HG03097 (cell line): ENCODE results near the gene MINDY4.

Experiments
- ATAC-seq: cut with Tn5 transposase; IDR thresholded peaks from one replicate; pipeline ENCODE4 v1.9.1; 2021; ENCODE audit not compliant: unreplicated experiment, low FRiP score

MINDY4 gene

DNA sequence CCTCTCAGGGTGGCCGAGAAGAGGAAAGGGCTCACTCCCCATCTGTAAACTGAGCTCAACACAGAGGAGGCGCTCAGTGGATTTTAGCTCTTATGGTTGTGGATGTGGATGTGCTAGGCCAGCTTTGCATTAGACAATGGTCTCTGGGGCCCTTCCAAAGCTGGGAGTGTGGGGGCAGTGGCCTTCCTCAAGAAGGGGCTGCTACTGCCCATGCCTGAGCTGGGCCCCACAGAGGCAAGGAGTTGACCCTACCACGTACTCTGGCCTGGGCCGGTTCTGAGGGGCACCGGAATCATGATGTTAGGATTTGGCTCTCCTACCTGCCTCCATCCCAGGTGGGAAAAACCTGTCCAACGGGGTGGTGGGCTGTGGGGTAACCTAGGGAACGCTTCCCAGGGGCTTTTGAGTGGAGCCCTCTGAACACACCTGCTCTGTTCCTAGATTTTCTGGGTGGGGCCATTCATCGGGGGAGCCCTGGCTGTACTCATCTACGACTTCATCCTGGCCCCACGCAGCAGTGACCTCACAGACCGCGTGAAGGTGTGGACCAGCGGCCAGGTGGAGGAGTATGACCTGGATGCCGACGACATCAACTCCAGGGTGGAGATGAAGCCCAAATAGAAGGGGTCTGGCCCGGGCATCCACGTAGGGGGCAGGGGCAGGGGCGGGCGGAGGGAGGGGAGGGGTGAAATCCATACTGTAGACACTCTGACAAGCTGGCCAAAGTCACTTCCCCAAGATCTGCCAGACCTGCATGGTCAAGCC lies 152.0 kb downstream of the MINDY4 start:
- ATAC-seq = no peak

DNA sequence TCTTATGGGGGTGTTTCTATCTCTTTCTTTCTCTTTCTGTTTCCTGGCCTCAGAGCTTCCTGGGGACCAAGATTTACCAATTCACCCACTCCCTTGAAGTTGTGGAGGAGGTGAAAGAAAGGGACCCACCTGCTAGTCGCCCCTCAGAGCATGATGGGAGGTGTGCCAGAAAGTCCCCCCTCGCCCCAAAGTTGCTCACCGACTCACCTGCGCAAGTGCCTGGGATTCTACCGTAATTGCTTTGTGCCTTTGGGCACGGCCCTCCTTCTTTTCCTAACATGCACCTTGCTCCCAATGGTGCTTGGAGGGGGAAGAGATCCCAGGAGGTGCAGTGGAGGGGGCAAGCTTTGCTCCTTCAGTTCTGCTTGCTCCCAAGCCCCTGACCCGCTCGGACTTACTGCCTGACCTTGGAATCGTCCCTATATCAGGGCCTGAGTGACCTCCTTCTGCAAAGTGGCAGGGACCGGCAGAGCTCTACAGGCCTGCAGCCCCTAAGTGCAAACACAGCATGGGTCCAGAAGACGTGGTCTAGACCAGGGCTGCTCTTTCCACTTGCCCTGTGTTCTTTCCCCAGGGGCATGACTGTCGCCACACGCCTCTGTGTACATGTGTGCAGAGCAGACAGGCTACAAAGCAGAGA lies 152.7 kb downstream of the MINDY4 start:
- no peak for ATAC-seq

DNA sequence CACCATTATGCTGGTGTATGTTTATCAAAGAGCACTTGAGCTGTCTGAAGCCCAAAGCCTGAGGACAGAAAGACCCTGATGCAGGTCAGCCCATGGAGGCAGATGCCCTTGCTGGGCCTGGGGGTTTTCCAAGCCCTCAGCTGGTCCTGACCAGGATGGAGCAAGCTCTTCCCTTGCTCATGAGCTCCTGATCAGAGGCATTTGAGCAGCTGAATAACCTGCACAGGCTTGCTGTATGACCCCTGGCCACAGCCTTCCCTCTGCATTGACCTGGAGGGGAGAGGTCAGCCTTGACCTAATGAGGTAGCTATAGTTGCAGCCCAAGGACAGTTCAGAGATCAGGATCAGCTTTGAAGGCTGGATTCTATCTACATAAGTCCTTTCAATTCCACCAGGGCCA lies 153.4 kb downstream of the MINDY4 start:
- no peak for ATAC-seq

DNA sequence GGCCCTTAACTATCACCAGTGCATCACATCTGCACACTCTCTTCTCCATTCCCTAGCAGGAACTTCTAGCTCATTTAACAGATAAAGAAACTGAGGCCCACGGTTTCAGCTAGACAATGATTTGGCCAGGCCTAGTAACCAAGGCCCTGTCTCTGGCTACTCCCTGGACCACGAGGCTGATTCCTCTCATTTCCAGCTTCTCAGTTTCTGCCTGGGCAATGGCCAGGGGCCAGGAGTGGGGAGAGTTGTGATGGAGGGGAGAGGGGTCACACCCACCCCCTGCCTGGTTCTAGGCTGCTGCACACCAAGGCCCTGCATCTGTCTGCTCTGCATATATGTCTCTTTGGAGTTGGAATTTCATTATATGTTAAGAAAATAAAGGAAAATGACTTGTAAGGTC lies 153.9 kb downstream of the MINDY4 start:
- no peak for ATAC-seq

DNA sequence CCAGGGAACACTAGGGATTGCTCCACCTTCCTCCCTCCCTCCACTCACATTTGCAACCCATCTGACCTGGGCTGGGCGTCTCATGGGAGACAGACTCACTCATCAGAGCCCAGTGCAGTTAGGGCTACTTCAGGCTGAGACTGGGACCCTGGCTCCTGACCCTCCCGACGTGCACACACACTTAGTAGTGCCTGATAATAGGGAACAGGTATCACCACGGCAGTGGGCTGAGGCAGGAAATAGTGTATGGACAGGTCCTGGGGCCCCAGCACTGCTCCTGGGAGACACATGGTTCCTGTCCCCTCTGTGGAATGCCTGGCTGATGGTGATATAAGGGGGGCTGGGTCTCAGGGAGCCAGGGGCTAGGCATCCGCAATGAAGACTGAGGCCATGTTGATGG lies 154.7 kb downstream of the MINDY4 start:
- ATAC-seq = no peak

DNA sequence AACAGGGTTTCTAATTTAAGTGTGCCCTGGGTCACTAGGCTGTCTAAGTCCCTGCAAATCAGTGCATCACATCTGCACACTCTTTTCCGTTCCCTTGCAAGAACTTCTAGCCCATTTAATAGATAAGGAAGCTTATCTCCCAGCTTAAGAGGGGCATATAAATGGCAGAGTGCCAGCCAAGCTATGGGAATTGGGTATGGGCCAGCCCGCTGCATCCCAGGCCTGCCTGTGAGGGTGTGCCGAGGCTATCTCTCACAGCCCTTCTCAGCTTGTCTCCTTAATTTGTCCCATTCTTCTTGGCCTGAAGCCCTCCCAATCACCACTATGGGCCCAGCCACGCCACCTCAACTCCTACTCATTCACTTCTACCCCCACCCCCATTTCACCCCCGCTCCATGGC lies 155.1 kb downstream of the MINDY4 start:
- ATAC-seq = no peak

DNA sequence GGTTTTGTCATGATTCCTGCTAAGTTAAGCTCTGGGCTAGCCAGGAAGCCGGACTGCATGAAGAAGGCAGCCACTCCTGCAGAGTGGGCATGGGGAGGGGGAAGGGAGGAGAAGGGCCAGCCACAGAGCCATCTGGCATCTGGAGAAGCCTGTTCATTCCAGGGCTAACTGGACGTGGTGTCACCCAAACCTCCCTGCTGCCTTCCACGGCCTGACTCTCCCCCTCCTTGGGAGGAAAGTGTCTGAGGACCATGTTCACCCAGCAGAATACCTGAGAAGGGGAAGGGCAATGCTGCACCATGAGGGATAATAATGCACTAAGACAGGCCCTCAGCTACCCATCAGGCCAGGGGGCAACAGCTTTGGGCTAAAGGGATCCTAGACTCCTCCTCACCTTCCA lies 155.8 kb downstream of the MINDY4 start:
- no peak for ATAC-seq

DNA sequence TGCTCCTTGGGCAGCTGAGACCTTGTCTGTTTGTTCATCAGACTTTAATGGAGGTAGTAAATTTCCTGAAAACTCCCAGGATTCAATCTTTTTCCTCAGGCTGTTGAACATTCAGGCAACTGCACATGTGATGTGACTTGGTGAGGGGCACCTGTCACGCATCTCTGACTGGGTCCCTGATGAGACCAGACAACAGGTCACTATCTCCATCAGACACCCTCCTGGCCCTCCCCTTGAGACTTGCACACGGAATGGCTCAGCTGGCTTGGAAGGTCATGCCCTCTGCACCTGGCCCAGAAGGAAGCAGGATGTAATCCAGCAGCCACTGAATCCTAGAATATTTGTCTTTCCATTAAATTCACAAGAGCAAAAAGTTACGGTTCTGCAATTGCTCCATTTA lies 156.3 kb downstream of the MINDY4 start:
- no peak for ATAC-seq

DNA sequence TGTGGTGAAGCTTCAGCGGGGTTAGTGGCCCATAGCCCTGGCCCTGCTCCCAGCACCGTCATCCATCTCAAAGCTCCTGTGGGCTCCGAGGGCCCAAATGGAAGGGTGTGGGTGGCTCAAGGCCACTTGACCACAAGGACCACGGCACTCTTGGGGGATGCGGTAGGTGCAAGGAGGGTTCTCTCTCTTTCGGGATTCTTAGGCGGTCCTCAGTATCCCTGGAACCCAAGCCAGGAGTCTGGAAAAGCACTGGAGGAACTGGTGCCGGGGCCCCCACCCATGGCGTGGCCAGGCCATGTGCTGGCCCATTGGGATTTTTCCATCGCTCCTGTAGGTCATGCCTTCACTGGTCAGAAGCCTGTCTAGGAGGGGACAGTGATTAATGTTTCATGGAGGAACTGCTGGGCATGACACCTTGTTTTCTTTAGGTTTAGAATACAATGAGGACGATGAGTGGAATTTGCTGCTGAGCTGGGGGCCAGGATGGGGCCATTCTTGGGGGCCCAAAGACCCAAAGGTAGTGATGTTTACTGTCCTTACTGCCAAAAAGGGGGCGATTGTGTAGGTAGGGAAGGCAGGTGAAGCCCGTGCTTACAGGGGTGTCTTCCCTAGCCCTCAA lies 157.1 kb downstream of the MINDY4 start:
- ATAC-seq = no peak

DNA sequence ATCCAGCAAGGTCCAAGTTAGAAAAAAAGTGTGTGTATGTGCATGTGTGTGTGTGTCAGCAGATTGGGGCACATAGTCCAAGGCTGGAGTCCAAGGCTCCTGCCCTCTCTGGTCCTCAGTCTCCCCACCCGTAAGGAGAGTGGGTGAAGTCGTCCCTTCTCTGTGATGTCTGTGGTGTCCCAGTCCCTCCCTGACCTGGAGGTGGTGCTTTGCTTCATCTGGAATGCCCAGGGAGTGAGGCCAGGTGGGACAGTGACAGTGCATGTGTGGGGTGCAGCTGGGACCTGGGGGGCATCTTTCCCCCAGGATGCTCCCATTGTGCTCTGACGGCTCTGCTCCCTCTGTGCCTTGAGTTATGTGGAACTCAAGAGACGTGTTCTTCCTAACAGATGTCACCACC lies 158.5 kb downstream of the MINDY4 start:
- ATAC-seq = no peak

DNA sequence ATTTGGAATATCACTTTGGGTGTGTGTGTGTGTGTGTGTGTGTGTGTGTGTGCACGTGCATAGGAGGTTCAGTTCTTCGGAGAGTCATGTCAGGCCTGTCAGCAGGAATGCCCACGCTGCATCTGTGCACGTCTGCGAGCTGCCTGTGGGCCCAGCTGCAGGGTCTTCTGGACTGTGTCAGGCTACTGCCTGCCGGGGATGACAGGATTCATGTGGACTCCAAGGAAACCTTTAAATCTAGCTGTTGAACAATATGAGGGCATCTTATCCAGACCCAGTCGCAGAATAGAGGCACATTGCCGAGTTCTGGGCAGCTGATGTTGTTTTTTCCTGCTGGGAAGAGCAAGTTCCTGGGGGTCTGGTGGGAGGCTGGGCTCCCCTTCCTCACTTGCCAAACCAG lies 159.4 kb downstream of the MINDY4 start:
- ATAC-seq = no peak

DNA sequence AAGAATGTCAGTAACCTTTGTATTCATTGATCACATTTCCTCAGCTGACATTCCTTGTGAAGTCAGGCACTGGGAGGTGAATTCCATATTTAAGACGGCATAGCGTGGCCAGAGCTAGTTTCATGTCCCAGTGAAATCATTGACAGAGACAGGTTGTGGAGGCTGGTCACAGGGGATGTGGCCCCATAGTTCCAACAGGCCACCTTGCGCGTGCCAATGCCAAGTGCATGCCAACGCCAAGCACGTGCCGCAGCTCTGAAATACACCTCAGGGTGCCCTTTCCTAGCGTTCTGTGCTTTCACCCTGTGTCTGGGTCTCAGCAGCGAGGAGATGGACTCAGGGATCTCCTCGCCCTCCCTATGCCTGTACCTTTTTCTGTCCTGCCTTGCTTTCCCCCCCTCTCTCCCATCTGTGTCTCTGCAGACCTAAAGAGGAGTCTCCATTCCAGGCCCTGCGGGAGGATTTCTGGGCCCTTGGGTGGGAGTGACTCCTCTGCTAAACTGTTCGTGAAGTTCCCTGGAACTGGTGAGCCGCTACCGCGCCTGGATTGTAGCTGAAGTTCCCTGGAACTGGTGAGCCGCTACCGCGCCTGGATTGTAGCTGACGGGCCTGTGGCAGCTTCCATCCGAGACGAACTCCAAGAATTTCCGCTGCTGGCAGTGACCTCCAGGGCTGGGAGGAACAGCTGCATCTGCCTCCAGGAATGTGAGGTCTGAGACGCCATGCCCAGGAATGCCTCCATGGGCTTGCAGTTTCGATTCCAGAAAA lies 160.1 kb downstream of the MINDY4 start:
- ATAC-seq = no peak

DNA sequence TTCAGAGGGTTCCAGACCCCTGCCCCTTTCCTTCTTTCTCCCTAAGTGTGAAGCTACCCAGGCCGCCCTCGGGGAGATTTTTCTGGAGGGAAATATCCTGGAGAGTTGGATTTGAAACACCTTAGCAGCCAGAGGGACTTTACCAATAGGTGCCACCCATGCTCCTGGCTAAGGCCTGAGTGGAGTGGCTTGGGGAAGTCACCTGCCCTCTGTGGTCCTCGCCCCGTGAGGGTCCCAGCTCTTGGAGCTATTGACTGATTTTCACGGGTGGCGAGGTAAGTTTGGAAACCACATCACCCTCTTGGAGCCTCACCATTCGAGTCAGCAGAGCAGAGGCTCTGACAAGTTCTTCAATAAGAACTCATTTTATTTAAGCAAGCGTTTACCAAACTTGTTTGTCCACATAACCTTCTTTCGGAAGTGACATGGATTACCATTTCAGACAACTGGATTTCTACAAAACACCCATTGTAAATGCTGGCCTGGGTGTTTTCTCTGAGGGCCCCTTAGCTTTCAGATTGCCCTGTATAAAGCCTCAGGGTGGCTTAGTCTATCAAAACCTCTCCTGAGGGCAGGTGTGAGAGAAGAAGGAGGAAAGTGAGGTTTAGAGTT lies 160.8 kb downstream of the MINDY4 start:
- ATAC-seq = no peak

DNA sequence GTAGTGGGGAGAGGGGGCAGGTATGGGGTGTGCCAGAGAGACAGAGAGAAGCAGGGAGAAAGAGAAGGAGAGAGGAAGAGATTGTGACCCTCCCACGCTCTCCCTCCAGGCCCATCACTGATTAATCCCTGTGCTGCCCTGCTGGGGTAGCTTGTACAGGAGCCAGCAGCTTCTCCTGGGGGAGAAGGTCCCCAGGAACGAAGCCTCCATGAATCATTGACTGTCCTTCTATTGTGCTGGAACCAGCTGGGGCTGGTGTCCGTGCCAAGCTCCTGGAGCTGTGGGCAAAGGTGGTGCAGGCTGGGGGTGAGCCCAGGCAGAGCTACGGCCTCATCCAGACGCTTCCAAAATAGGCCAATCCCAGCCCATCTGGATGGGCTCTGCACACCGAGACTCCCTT lies 161.3 kb downstream of the MINDY4 start:
- ATAC-seq = no peak

DNA sequence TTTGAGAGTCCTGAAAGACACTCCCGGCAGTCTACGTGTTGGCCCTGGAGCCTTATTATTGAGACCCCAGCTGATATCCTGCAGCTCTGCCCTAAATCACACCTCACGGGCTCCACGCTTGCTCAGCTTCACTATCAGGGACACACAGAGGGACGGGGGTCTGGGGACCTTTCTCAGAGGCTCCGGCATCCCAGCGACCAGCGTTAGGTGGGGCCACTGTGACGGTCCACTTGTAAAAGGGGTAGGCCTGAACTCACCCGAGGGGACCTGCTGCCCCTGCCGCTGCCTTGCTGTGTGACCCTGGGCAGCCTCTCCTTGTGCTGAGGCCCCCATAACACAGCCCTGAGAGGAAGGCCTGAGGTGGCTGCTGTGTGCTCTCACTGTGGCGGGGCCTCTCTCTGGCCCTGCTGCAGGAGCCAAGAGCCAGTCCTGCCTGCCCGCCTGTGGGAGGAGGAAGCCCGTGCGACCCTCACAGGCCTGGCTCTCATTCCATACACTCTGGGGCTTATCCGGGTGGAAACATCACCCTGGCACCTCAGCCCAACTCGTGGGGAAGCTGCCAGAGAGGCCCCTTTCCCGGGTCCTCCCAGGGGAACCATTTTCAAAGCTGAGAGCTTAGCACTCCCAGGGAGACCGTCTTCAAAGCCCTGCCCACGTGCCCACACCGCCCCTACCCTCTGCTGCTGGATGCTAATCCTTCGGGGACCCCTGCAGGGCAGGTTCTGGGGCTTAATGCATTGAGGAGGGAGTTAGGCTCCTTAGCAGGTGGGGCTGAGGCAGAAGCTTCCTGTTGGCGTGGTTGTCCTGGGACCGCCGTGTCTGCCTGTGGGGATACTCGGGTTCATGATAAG lies 162.1 kb downstream of the MINDY4 start:
- ATAC-seq = no peak

DNA sequence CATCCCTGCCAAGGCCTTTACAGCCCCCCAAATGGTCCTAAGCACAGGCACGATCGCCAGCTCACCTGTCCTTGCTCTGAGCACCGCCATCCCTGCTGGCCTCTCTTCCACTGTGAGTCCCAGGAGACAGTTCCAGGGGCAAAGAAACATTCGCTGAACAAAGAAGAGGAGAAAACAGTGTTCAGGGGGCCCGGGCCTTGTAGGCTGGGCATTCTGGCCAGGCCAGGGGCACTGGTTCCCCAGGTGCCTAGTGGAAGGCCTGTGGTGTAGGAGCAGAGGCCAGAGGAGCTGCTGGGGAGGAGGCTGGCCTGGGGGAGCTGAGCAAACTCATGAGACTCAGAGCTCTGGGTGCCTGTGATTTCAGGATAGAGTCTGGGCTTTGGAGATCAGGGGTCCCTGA lies 163.0 kb downstream of the MINDY4 start:
- no peak for ATAC-seq

DNA sequence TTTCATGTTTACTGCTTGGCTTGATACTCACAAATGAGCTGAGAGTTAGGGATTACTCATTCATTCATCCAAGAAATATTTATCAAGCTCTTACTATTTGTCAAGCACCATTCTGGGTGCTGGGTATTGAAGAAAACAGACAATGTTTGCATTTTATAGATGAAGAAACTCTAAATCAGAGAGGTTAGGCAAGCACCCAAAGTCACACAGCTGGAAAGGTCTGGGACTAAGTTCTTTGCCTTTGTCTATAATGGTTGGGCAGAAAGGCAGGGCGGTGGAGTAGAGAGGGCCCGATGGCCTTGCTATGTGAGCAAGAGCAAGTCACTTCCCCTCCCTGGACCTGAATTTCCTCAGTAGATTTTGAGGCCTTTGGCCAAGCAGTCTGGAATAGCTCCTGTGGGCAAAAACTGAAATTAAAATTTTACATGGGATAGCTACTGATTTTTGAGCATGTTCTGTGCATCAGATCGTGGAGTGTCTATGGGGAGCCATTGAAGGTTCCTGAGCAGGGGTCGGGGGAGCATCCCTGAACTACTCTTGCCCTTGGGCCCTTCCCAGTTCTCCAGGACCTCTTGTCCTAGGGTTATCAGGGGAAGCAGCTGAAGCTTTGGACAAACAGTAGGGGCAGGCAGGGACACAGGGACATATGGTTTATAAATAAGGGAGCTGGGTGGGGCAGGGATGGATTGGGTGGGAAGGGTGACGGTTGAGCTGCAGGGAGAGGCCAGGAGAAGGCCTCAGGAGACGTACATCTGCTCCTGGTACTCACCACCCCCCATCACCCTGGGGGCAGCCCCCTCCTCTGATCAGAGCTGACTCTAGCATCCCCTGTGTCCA lies 163.7 kb downstream of the MINDY4 start:
- ATAC-seq = no peak

DNA sequence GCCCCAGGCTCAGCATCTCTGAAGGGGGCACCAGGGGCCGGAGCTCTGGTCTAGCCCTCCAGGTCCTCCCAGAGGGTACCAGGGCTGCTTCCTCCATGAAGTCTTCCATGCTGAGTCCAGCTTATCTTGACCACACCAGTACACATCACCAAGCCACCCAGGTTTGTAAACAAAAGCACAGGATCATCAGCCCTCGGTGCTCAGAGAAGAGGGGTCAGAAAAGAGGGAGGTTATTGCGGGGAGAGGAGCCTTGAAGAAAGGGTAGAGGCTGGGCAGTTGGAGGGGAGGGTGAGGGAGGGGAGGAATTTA lies 164.3 kb downstream of the MINDY4 start:
- ATAC-seq = no peak

DNA sequence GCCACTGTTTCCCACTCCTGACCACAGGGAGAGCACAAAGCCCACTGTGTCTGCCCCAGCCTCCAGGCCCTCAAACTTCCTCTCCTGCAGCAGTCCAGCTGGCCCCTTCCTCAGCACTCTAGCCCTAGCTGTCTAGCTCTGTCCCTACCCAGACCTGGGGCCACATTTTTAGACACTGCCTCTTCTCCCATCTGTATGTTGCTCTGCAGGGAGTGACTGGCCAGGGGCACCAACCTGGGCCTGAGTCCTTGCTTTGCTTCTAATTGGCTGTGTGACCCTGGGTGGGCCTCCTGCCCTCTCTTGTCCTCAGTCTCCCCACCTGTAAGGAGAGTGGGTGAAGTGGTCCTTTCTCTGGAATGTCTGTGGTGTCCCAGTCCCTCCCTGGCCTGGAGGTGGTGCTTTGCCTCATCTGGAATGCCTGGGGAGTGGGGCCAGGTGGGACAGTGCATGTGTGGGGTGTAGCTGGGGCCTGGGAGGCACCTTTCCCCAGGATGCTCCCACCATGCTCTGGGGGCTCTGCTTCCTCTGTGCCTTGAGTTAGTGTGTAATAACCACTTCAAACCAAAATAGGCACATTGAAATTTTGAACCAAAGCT lies 165.5 kb downstream of the MINDY4 start:
- no peak for ATAC-seq
